Stomach (tissue), 9 donors: ENCODE results near the gene LRP3. TPM values are rescaled to one million over a fixed set of nuclear protein-coding genes. Genes with fewer than 3 reads are reported as not detected.

Source experiments
- DNase-seq, 2 donors: peaks; one replicate each; pipeline versions ENCODE4 v3.0.0 to v3.0.0-alpha.2; 2013 to 2019
- H3K27ac ChIP-seq, 5 donors: fragments of 200-600 bp in 4 of 5; sonication (generic) in 4 of 5; one replicate each; pipeline ENCODE4 v1.5.1; 2013 to 2019; ENCODE audit warnings: mild to moderate bottlenecking in 1 of 5, moderate library complexity in 1 of 5
- H3K27me3 ChIP-seq, 3 donors: fragments of 200-600 bp; sonication (generic); one replicate each; pipeline ENCODE4 v1.5.1; 2017 to 2019; ENCODE audit warnings: mixed run types in 1 of 3
- H3K36me3 ChIP-seq, 4 donors: fragments of 200-600 bp; sonication (generic); 1 replicate in 3 of 4; 2 replicates in 1 of 4; pipeline ENCODE4 v1.5.1; 2016 to 2019
- H3K4me1 ChIP-seq, 4 donors: fragments of 200-600 bp; sonication (generic); one replicate each; pipeline ENCODE4 v1.5.1; 2016 to 2019
- H3K4me3 ChIP-seq, 4 donors: fragments of 200-600 bp; sonication (generic) in 3 of 4; one replicate each; pipeline ENCODE4 v1.5.1; 2016 to 2019; ENCODE audit warnings: mild to moderate bottlenecking in 1 of 4
- H3K9me3 ChIP-seq, 4 donors: fragments of 200-600 bp; sonication (generic); one replicate each; pipeline ENCODE4 v1.5.1; 2016 to 2019
- EP300 ChIP-seq: sonication (generic); formaldehyde crosslinking; IDR thresholded peaks from one replicate; pipeline ENCODE4 v1.6.1; 2017; ENCODE audit warnings: antibody characterized with exemption
- POLR2A ChIP-seq, 4 donors: fragments of 450-650 bp; IDR thresholded peaks; one replicate each; pipeline ENCODE4 v1.6.1; 2016; ENCODE audit warnings: antibody characterized with exemption in 4 of 4, control low read depth in 2 of 4, mild to moderate bottlenecking in 1 of 4, moderate library complexity in 1 of 4
- POLR2AphosphoS5 ChIP-seq, 3 donors: sonication (generic); formaldehyde crosslinking; IDR thresholded peaks; one replicate each; pipeline ENCODE4 v1.6.1; 2016; ENCODE audit warnings: antibody characterized with exemption in 3 of 3
- WGBS, 5 donors: extraction: QIAGEN DNeasy Blood & Tissue Kit in 3 of 5; methylation state at CpG; one replicate each; pipeline versions ENCODE4 v1.1.5 to v1.1.7; 2013 to 2018; 5-methylcytosine and 5-hydroxymethylcytosine counted together
- intact Hi-C: fragments of 100-400 bp; cut with DNase I; formaldehyde crosslinking; loops from one replicate; pipeline ENCODE4 v1.15.1; 2023; ENCODE audit warnings: low total_unique reads
- polyA plus RNA-seq, 3 donors: library from polyadenylated mRNA; stranded (reverse); fragments of 200-250 nt; gene quantifications; one replicate each; pipeline ENCODE4 v1.2.3, GENCODE V29; 2013
- total RNA-seq, 5 donors: library from RNA; depleted of rRNA; stranded (reverse); fragments of >200 nt; gene quantifications; one replicate each; pipeline versions ENCODE4 v1.1.0 to v1.2.3, GENCODE V29; 2014 to 2016
- TF ChIP-seq, protein P1 (sequence below), 7 experiments: fragments of 450-650 bp in 4 of 7; fragments of 200-600 bp in 3 of 7; sonication (generic) in 3 of 7; IDR thresholded peaks; one replicate each; pipeline ENCODE4 v1.5.1; 2016 to 2019; ENCODE audit warnings: antibody characterized with exemption in 7 of 7, control low read depth in 2 of 7, mild to moderate bottlenecking in 1 of 7
- donor health status: healthy with polysubstance abuse.
- donor health status: Bipolar disorder and iron deficiency.
- donor health status: healthy.

Gene LRP3
- total and polyA plus RNA-seq, 8 donors = 7.5 to 26.6 (median 12.8) TPM

DNA sequence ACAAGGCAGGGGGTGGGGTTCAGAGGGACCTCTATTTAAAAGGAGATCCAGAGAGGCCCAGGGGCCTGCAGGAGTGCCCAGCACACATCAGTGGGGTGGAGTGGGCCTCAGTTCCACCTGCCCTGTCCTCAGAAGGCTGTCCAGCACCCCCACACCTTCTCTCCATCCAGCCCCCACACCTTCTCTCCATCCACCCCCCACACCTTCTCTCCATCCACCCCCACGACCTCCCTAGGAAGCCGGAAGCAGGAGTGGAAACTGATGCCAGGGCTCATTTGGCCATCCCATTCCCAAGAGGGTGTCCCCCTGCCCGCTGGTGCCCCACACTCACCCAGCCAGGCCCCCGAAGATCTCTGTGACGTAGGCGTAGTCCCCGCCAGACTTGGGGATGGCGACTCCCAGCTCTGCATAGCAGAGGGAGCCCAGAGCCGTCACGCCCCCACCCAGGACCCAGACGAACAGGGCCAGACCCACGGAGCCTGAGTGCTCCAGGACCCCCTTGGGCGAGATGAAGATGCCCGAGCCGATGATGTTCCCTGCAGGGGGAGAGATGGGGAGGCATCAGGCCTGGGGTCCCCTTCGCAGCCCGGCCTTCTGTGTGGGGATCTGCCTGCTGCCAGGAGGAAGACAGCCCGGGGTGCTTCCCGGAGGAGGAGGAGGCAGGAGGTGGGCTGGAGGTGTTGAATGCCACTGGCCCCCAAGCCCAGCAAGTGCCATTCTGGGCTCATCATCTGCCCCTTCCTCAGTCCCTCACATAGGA lies 21.5 kb downstream of the LRP3 start:
- Histone ChIP-seq H3K27me3 (peaks cover 0 to 28% (median 0%) of the 10 kb centered on the region in 3 donors), H3K36me3 (no peaks in the 10 kb centered on the region), H3K4me3 (no peak overlapping the region), H3K4me1 (no peaks in the 10 kb centered on the region), H3K27ac (no peak overlapping the region), H3K9me3 (no peaks in the 10 kb centered on the region)
- TF ChIP-seq, protein P1, sequence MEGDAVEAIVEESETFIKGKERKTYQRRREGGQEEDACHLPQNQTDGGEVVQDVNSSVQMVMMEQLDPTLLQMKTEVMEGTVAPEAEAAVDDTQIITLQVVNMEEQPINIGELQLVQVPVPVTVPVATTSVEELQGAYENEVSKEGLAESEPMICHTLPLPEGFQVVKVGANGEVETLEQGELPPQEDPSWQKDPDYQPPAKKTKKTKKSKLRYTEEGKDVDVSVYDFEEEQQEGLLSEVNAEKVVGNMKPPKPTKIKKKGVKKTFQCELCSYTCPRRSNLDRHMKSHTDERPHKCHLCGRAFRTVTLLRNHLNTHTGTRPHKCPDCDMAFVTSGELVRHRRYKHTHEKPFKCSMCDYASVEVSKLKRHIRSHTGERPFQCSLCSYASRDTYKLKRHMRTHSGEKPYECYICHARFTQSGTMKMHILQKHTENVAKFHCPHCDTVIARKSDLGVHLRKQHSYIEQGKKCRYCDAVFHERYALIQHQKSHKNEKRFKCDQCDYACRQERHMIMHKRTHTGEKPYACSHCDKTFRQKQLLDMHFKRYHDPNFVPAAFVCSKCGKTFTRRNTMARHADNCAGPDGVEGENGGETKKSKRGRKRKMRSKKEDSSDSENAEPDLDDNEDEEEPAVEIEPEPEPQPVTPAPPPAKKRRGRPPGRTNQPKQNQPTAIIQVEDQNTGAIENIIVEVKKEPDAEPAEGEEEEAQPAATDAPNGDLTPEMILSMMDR (IDR thresholded peaks at IDR 0.05) = no peak
- DNase-seq = no peak
- intact Hi-C loops = no loop called here
- 91 to 95% (median 92%) methylated on average over 8 to 19 of the region's 19 CpGs for WGBS, 5 donors

DNA sequence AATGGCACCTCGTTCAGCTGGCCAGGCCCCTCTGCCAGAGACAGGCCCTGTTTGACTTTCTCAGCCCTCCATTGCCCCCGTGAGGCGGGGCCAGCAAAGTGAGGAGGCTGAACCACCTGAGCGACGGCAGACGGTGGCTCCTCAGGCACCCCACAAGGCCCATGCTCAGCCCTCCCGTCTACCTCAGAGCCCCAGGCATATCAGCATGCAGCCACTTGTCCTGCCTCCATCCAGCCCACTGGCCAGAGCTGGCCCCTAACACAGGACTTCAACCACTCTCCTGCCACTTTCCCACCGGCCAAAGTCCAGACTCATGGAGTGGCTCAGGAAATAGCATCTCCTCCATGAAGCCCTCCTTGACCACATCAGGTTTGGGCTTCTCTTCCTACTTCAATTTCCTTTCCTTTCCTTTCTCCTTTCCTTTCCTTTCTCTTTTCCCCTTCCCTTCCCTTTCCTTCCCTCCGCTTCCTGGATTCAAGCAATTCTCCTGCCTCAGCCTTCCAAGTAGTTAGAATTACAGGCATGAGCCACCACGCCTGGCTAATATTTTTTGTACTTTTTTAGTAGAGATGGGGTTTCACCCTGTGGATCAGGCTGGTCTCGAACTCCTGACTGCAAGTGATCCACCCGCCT lies 22.2 kb downstream of the LRP3 start:
- H3K4me1 ChIP-seq = no peaks in the 10 kb centered on the region
- WGBS, 5 donors = 65 to 86% (median 76%) methylated on average over 7 to 12 of the region's 12 CpGs
- H3K27me3 ChIP-seq = peaks cover 0 to 34% (median 0%) of the 10 kb centered on the region in 3 donors
- H3K4me3 ChIP-seq = no peak overlapping the region
- H3K9me3 ChIP-seq = no peaks in the 10 kb centered on the region
- H3K36me3 ChIP-seq = no peaks in the 10 kb centered on the region
- DNase-seq = no peak
- intact Hi-C loops = no loop called here
- no peak overlapping the region for H3K27ac ChIP-seq
- TF ChIP-seq, protein P1 (IDR thresholded peaks at IDR 0.05) = no peak
- TF ChIP-seq POLR2AphosphoS5 (IDR thresholded peaks at IDR 0.05) (no peak), EP300 (no peak), POLR2A (IDR thresholded peaks at IDR 0.05) (no peak)

DNA sequence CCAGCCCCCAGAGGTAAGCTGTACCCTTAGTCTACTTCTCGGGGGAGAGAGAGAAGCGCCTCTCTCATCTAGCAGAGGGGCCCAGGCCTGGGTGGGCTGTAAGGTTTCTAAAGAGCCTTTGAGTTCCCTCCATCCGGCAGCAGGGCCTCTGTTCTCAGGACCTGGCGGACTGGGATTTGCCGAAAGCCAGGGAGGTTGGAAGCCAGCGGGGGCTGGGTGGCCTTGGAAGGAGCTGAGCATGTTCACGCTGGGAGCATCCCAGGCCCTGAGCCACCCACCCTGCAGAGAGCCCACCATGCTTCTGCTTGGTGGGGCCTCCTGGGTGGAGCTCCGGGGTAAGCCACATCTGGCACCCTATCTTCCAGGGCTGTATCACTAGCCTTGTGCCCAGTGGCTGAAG lies 23.8 kb downstream of the LRP3 start:
- intact Hi-C loops = no loop called here
- WGBS, 5 donors = 86 to 90% (median 88%) methylated on average over 8 of the region's 8 CpGs
- no peak for DNase-seq
- peaks cover 0 to 47% (median 0%) of the 10 kb centered on the region in 3 donors for H3K27me3 ChIP-seq
- no peaks in the 10 kb centered on the region for H3K4me1 ChIP-seq
- H3K4me3 ChIP-seq = no peak overlapping the region
- no peaks in the 10 kb centered on the region for H3K9me3 ChIP-seq
- no peak for TF ChIP-seq EP300
- no peak for TF ChIP-seq POLR2AphosphoS5 (IDR thresholded peaks at IDR 0.05)
- TF ChIP-seq, protein P1 (IDR thresholded peaks at IDR 0.05) = no peak
- TF ChIP-seq POLR2A (IDR thresholded peaks at IDR 0.05) = no peak
- H3K27ac ChIP-seq = no peak overlapping the region
- no peaks in the 10 kb centered on the region for H3K36me3 ChIP-seq

GRCh38 chr19:33219261-33219815 lies 25.2 kb downstream of the LRP3 start:
- H3K36me3 ChIP-seq = no peaks in the 10 kb centered on the region
- TF ChIP-seq, protein P1 (IDR thresholded peaks at IDR 0.05) = no peak
- TF ChIP-seq POLR2AphosphoS5 (IDR thresholded peaks at IDR 0.05) (no peak), POLR2A (IDR thresholded peaks at IDR 0.05) (no peak), EP300 (no peak)
- no peak for DNase-seq
- whole genome bisulfite sequencing, 5 donors = 35 to 53% (median 37%) methylated on average over 5 to 12 of the region's 12 CpGs
- no peaks in the 10 kb centered on the region for H3K9me3 ChIP-seq
- H3K27me3 ChIP-seq = peaks cover under 1 to 62% (median 6%) of the 10 kb centered on the region in 3 donors
- no peak overlapping the region for H3K27ac ChIP-seq
- intact Hi-C loops = no loop called here
- no peak overlapping the region for H3K4me3 ChIP-seq
- no peaks in the 10 kb centered on the region for H3K4me1 ChIP-seq
